Measurements from ENCODE around the gene ETDB.
"Not testable (repeated sequence)": the region's sequence is repeated elsewhere in the genome, so short reads cannot be mapped to it uniquely, and the experiment has no call there.

DNA sequence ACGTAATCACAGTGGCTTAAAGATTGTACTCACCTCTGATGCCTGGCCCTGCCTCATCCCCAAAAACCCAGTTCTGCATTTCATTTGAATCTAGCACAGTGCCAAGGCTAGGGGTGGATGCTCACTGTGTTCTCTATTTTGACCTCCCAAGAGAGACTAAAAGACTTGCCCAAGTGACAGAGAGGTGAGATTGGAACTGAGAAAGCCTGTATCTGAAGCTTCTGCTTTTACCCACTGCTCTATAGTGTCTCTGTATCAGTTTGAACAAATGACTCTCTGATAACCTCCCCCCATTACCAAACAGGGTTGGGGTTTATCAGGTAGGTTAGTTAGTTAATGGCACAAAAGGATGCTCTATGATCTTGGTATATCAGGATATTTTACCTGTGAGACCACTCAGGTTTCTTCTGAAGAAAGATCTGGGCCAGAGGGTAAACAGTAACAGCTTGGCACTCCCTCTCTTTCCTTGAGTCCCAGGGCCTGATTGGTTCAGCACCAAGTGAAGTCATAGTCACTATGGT lies at the start of gene ETDB:
- TF ChIP-seq POLR2A (IDR thresholded peaks at IDR 0.05; ENCODE audit: low read length); GATA1 (IDR thresholded peaks at IDR 0.05; ENCODE audit: low read depth, low read length): not testable (repeated sequence)

All from erythroblast (primary cell).